ENCODE data around the gene SKIC8. TPM values are rescaled to one million over a fixed set of nuclear protein-coding genes. Genes with fewer than 3 reads are reported as not detected.

The SKIC8 gene
- total RNA-seq: 10 to 100 TPM; 38.7 to 59.6 (median 56.9) TPM

DNA sequence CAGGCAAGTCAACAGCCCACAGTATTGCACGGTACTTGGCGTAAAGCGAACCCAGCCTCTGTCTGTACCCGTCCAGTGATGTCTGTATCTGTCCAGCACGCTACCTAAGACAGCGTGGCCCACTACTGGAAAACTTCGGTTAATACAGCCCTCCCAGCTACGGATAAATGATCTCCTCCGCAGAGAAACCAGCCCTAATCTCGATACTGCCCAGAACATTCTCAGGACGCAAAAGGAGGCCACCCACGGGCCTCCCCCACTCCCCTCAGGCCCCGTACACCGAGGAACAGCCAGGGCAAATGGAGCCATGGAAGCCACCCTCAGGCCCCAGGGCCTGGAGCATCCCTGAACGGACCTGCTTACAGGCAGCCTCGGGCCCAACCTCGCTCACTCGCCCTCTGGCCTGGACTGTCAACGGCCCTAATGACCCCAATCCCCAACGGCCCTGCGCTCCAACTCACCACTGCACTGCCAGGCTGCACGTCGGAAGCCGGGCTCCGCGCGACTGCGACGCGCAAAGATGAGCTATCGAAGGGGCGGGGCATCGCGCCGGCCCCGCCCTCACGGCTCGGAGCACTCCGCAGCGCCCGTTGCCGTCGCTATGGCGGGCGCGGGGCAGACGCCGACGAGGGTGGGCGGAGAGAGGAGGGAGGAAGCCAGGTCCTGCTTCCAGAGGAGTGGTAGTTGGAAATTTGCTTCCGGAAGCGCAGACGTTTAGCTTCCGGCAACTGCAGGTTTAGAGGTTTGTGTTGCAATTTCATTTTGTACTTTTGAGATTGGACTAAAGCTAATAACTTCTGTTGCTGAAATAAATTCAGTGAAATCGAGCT, at the start of gene SKIC8:
TSS of gene SKIC8 (minus strand) at position 509 of the 830 bp plus-strand sequence. CDS start 3,923 bp downstream, outside the sequence.
- H3K4me3 ChIP-seq: peak within 1 kb of the TSS; percentile 82 to 88 (median 85)
- peak within 1 kb of the TSS; percentile 74 to 90 (median 83) for H3K27ac ChIP-seq
- H3K4me1 ChIP-seq: peaks cover 7 to 27% (median 10%) of the 10 kb centered on the region in 3 donors
- peaks cover 0 to 7% (median 0%) of the 10 kb centered on the region in 3 donors for H3K36me3 ChIP-seq
- 0 to 1% methylated on average over 7 to 29 of the region's 55 CpGs for WGBS, 2 donors
- peak; percentile 50 for DNase-seq
- intact Hi-C loops (cut with DNase I): no loop called here
- peak in 3 of 4 donors; percentile 43 to 86 (median 72) for TF ChIP-seq POLR2A (IDR thresholded peaks at IDR 0.05)
- TF ChIP-seq, protein P1, sequence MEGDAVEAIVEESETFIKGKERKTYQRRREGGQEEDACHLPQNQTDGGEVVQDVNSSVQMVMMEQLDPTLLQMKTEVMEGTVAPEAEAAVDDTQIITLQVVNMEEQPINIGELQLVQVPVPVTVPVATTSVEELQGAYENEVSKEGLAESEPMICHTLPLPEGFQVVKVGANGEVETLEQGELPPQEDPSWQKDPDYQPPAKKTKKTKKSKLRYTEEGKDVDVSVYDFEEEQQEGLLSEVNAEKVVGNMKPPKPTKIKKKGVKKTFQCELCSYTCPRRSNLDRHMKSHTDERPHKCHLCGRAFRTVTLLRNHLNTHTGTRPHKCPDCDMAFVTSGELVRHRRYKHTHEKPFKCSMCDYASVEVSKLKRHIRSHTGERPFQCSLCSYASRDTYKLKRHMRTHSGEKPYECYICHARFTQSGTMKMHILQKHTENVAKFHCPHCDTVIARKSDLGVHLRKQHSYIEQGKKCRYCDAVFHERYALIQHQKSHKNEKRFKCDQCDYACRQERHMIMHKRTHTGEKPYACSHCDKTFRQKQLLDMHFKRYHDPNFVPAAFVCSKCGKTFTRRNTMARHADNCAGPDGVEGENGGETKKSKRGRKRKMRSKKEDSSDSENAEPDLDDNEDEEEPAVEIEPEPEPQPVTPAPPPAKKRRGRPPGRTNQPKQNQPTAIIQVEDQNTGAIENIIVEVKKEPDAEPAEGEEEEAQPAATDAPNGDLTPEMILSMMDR (IDR thresholded peaks at IDR 0.05): peak in 1 of 6 experiments; percentile 27
- no peaks in the 10 kb centered on the region for H3K9me3 ChIP-seq
- H3K27me3 ChIP-seq: peaks cover 0 to 18% (median 0%) of the 10 kb centered on the region in 4 donors

DNA sequence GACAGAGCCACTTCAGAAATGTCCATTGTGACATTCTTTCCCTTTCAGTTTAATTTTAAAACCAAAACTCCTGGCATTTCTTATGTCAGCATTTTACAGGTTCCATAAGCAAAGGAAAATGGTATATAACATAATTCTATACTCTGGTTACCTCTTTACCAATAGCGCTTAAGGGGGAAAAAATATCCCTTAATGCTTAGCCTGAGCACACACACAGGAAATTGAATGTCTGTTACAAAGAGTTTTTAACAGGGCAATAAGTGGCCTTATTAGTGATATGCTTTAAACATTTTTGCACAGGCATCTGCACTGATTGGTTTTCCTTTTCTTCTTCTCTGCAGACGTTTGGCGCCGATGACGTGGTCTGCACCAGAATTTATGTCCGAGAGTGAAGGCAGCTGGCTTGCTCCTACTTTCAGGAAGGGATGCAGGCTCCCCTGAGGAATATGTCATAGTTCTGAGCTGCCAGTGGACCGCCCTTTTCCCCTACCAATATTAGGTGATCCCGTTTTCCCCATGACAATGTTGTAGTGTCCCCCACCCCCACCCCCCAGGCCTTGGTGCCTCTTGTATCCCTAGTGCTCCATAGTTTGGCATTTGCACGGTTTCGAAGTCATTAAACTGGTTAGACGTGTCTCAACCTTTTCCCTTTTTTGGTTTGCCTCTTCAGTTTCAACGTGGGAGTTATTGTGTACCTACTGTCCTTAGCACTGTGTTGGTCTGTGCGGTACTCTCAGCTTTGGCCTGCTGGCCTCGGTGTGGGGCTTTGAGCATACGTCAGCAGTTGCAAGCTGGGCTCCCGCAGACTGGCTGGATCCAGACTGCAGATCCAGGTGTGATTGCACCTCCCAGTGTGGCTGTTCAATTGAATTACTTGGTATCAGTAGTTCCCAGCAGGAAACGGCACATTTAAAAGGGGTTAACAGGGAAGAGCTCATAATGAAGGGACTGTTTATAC, 48.5 kb upstream of the SKIC8 start:
- WGBS, 2 donors: 49 to 66% methylated on average over 15 of the region's 17 CpGs
- DNase-seq: no peak
- H3K36me3 ChIP-seq: no peaks in the 10 kb centered on the region
- H3K27me3 ChIP-seq: peaks cover 0 to 65% (median 0%) of the 10 kb centered on the region in 4 donors
- no peak for TF ChIP-seq POLR2A (IDR thresholded peaks at IDR 0.05)
- TF ChIP-seq, protein P1 (IDR thresholded peaks at IDR 0.05): no peak
- intact Hi-C loops (cut with DNase I): no loop called here
- H3K9me3 ChIP-seq: no peaks in the 10 kb centered on the region
- peaks cover 0 to 5% (median 0%) of the 10 kb centered on the region in 3 donors for H3K4me1 ChIP-seq
- no peak overlapping the region for H3K27ac ChIP-seq
- no peak overlapping the region for H3K4me3 ChIP-seq

DNA sequence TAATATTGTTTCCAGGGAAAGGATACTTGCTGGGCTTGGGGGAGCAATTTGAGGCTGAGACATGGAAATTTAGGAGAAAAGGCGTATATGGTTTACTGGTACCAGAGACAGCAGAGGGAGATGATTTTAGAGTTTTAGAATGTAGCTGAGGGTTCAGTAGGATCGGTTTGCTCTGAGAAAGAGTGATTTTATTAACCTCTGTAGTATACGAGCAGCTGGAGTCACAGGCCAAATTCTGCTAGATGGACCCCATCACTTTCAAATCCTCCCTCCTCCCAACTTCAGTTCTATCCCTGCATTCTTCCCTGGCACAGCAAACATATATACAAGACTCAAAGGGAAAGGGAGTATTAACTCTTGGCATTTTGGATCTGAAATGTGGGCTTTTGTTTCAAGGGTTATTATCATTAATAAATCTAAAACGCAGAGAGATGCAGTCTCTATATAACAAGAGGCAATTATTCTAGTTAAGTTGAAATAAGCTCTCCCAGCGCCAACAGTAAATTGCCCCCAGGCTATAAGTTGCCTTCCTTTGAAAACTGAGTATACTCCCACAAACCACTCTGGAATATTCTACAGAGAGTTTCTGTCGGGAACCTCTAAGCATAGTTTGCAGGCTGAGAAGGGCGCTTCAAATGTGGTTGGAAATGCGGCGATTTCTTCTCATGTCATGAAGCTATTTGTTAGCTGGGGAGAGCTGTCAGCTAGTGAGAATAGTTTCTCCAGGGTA, 46.2 kb upstream of the SKIC8 start:
- intact Hi-C loops (cut with DNase I): no loop called here
- no peak for TF ChIP-seq POLR2A (IDR thresholded peaks at IDR 0.05)
- TF ChIP-seq, protein P1 (IDR thresholded peaks at IDR 0.05): no peak
- Histone ChIP-seq H3K4me3 (no peak overlapping the region), H3K27ac (no peak overlapping the region), H3K36me3 (no peaks in the 10 kb centered on the region), H3K4me1 (peaks cover 0 to 15% (median under 1%) of the 10 kb centered on the region in 3 donors), H3K9me3 (no peaks in the 10 kb centered on the region), H3K27me3 (peaks cover 0 to 88% (median 7%) of the 10 kb centered on the region in 4 donors)
- 75 to 80% methylated on average over 9 of the region's 9 CpGs for WGBS, 2 donors
- DNase-seq: no peak

DNA sequence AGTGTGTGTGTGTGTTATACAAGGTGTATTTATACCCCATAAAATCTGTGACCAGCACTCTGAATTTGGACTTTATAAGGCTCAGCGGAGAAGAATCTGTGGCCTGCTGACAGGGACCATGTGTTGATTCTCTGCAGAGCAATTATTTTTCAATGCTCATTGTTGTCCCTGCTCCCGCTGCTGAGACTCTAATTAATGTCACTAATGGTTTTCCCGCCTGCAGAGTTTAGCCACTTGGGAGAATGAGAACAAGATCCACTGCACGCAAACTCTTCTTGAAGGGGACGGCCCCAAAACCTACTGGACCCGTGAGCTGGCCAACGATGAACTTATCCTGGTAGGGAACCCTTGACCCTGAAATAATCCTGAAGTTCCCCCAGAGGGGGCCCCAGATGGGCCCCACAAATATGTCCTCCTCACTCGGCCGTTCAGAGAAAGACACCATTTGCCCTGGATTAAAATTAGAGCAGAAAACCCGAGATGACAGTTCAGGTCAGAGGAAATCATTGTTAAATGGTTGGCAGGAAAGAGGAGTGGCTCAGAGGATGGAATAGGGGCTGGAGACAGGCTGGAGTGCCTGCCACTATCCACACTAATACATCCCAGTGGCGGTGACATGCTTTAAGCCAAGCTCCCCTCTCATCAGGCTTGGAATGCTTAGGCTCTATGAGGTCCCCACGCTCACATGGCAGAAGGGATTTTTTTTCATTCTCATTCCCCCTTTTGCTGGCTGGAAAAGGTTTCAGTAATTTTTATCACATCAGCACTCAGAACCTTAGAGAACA, 44.1 kb upstream of the SKIC8 start:
- WGBS, 2 donors: 57 to 62% methylated on average over 8 to 10 of the region's 12 CpGs
- Histone ChIP-seq H3K4me3 (no peak overlapping the region), H3K27ac (no peak overlapping the region), H3K36me3 (no peaks in the 10 kb centered on the region), H3K9me3 (no peaks in the 10 kb centered on the region), H3K27me3 (peaks cover 5 to 96% (median 19%) of the 10 kb centered on the region in 4 donors), H3K4me1 (peaks cover 0 to 23% (median 7%) of the 10 kb centered on the region in 3 donors)
- TF ChIP-seq, protein P1 (IDR thresholded peaks at IDR 0.05): no peak
- TF ChIP-seq POLR2A (IDR thresholded peaks at IDR 0.05): no peak
- intact Hi-C loops (cut with DNase I): no loop called here
- DNase-seq: no peak
